ENCODE results near the gene NBAS. TPM values are rescaled to one million over a fixed set of nuclear protein-coding genes. Genes with fewer than 3 reads are reported as not detected.

NBAS gene
- total and polyA plus RNA-seq, 2 donors (not counting 3 experiments of a cell fraction or from before 2014, with no cell fraction given) = 29.4 to 43.0 TPM

DNA sequence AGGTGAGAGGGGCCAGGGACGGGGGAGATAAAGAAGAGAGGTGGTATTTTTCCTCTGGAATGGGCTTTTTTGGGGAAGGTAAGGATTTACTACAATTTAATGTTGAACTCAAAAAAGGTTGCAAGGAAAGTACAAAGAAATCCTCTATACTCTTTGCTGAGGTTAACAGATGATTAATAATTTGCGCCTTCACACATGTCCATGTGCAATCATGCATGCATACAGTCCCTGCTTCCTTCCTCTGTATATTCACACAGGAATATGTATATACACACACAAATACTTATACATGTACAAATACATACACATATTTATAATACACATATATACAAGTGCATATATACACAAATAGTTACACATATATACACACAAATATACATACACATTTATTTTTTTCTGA lies 193.4 kb downstream of the NBAS start:
- Histone ChIP-seq H3K9me1 (replicated peaks; ENCODE audit: control insufficient read depth, extremely low read depth, insufficient read depth, low read length) (no peaks in the 10 kb centered on the region), H3K27ac (ENCODE audit: insufficient read depth, low read depth, low read length) (no peak overlapping the region), H3K4me3 (replicated peaks in 1 of 3; ENCODE audit: insufficient read depth in 1 of 3, low read depth in 1 of 3, low read length in 3 of 3) (no peak overlapping the region), H3K4me2 (ENCODE audit: insufficient read depth, low read length) (no peak overlapping the region), H4K20me1 (replicated peaks; ENCODE audit: control insufficient read depth, extremely low read depth, insufficient read depth, low read length) (no peaks in the 10 kb centered on the region), H3K36me3 (ENCODE audit: control insufficient read depth in 2 of 2, extremely low read depth in 1 of 2, insufficient read depth in 2 of 2, low read length in 2 of 2) (no peaks in the 10 kb centered on the region), H3K9me3 (replicated peaks; ENCODE audit: control insufficient read depth, insufficient read depth, low read length) (no peaks in the 10 kb centered on the region), H3K27me3 (ENCODE audit: control insufficient read depth in 2 of 2, insufficient read depth in 2 of 2, low read length in 2 of 2) (no peaks in the 10 kb centered on the region), H3K9ac (replicated peaks; ENCODE audit: extremely low read depth, insufficient read depth, low read length) (no peak overlapping the region), H3K4me1 (ENCODE audit: control insufficient read depth, extremely low read depth, insufficient read depth, low read length) (no peaks in the 10 kb centered on the region), H3K79me2 (ENCODE audit: control insufficient read depth, insufficient read depth, low read length) (no peaks in the 10 kb centered on the region), H2AFZ (ENCODE audit: low read depth, low read length) (no peak overlapping the region)
- CTCF ChIA-PET = no interaction called here
- TF ChIP-seq POLR2AphosphoS5 (IDR thresholded peaks at IDR 0.05; ENCODE audit: insufficient read depth, low read depth, low read length) (no peak), POLR2A (IDR thresholded peaks at IDR 0.05; ENCODE audit: low read depth, low read length) (no peak)
- POLR2A ChIA-PET = no interaction called here
- no peak for FAIRE-seq
- dilution Hi-C loops (cut with MboI; ENCODE audit: extremely low pct_ligation_motif_present, low sequenced_read_pairs) = no loop called here
- no peak for DNase-seq (ENCODE audit: low read depth, low spot score)
- BruUV-seq (replicated peaks) = no TSS peak
- intact Hi-C loops (cut with micrococcal nuclease) = no loop called here

DNA sequence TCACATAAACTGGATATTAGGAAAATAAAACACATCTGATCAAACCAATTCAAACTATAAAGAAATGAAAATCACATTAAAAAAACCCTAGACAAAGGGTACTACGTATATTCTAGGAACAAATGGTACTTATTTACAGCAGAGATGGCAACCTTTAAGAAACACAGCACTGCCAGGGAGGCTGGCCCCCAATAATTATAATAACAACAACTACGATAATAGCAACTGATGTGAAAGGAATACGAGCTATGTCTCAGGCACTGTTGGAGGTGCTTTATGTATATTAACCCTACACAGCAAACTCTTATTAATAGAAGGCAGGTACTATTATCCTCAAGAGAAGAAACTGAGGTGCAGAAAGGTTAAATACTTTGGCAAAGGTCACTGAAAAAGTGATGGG lies 193.9 kb downstream of the NBAS start:
- Histone ChIP-seq H3K9me1 (replicated peaks; ENCODE audit: control insufficient read depth, extremely low read depth, insufficient read depth, low read length) (no peaks in the 10 kb centered on the region), H3K9ac (replicated peaks; ENCODE audit: extremely low read depth, insufficient read depth, low read length) (no peak overlapping the region), H2AFZ (ENCODE audit: low read depth, low read length) (no peak overlapping the region), H4K20me1 (replicated peaks; ENCODE audit: control insufficient read depth, extremely low read depth, insufficient read depth, low read length) (no peaks in the 10 kb centered on the region), H3K4me3 (replicated peaks in 1 of 3; ENCODE audit: insufficient read depth in 1 of 3, low read depth in 1 of 3, low read length in 3 of 3) (no peak overlapping the region), H3K9me3 (replicated peaks; ENCODE audit: control insufficient read depth, insufficient read depth, low read length) (no peaks in the 10 kb centered on the region), H3K4me1 (ENCODE audit: control insufficient read depth, extremely low read depth, insufficient read depth, low read length) (no peaks in the 10 kb centered on the region), H3K27ac (ENCODE audit: insufficient read depth, low read depth, low read length) (no peak overlapping the region), H3K36me3 (ENCODE audit: control insufficient read depth in 2 of 2, extremely low read depth in 1 of 2, insufficient read depth in 2 of 2, low read length in 2 of 2) (no peaks in the 10 kb centered on the region), H3K79me2 (ENCODE audit: control insufficient read depth, insufficient read depth, low read length) (no peaks in the 10 kb centered on the region), H3K27me3 (ENCODE audit: control insufficient read depth in 2 of 2, insufficient read depth in 2 of 2, low read length in 2 of 2) (no peaks in the 10 kb centered on the region), H3K4me2 (ENCODE audit: insufficient read depth, low read length) (no peak overlapping the region)
- DNase-seq (ENCODE audit: low read depth, low spot score) (no peak), FAIRE-seq (no peak)
- dilution Hi-C loops (cut with MboI; ENCODE audit: extremely low pct_ligation_motif_present, low sequenced_read_pairs) (no loop called here), intact Hi-C loops (cut with micrococcal nuclease) (no loop called here)
- BruUV-seq (replicated peaks) = no TSS peak
- TF ChIP-seq JUN (IDR thresholded peaks at IDR 0.05; ENCODE audit: borderline replicate concordance, insufficient read depth, insufficient read length, low read depth) = no peak
- no peak for TF ChIP-seq POLR2A (IDR thresholded peaks at IDR 0.05; ENCODE audit: low read depth, low read length)
- no peak for TF ChIP-seq EZH2 (IDR thresholded peaks at IDR 0.05; ENCODE audit: borderline replicate concordance, low read depth, low read length, severe bottlenecking)
- TF ChIP-seq GATA2 (IDR thresholded peaks at IDR 0.05; ENCODE audit: insufficient read depth, insufficient read length, low read depth, low read length) = no peak
- no peak for TF ChIP-seq POLR2AphosphoS5 (IDR thresholded peaks at IDR 0.05; ENCODE audit: insufficient read depth, low read depth, low read length)
- TF ChIP-seq MYC (IDR thresholded peaks at IDR 0.05; ENCODE audit: low read depth, low read length) = no peak
- TF ChIP-seq FOS (IDR thresholded peaks at IDR 0.05; ENCODE audit: borderline replicate concordance, insufficient read depth, low read length) = no peak
- TF ChIP-seq, protein P1, sequence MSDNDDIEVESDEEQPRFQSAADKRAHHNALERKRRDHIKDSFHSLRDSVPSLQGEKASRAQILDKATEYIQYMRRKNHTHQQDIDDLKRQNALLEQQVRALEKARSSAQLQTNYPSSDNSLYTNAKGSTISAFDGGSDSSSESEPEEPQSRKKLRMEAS (IDR thresholded peaks at IDR 0.05; ENCODE audit: insufficient read depth, insufficient read length) = no peak
- TF ChIP-seq, protein P2, sequence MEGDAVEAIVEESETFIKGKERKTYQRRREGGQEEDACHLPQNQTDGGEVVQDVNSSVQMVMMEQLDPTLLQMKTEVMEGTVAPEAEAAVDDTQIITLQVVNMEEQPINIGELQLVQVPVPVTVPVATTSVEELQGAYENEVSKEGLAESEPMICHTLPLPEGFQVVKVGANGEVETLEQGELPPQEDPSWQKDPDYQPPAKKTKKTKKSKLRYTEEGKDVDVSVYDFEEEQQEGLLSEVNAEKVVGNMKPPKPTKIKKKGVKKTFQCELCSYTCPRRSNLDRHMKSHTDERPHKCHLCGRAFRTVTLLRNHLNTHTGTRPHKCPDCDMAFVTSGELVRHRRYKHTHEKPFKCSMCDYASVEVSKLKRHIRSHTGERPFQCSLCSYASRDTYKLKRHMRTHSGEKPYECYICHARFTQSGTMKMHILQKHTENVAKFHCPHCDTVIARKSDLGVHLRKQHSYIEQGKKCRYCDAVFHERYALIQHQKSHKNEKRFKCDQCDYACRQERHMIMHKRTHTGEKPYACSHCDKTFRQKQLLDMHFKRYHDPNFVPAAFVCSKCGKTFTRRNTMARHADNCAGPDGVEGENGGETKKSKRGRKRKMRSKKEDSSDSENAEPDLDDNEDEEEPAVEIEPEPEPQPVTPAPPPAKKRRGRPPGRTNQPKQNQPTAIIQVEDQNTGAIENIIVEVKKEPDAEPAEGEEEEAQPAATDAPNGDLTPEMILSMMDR (IDR thresholded peaks at IDR 0.05; ENCODE audit: extremely low read depth in 1 of 2, insufficient read depth in 1 of 2, low read depth in 1 of 2, low read length in 2 of 2) = no peak
- ChIA-PET CTCF (no interaction called here), POLR2A (no interaction called here)

Measured in endothelial cell of umbilical vein (primary cell).